H54 (cell line): ENCODE measurements around the gene CEBPB.

Source experiments
- DNase-seq: peaks from one replicate; pipeline ENCODE4 v3.0.0; 2011; ENCODE audit warnings: low spot score, mixed read lengths; ENCODE audit not compliant: insufficient read length
- FAIRE-seq: peaks from 3 replicates; lab custom pipeline; 2011; peaks lifted over from hg19 to GRCh38; lab: Jason Lieb, UNC
- POLR2A ChIP-seq: IDR thresholded peaks from 2 replicates; pipeline ENCODE4 v1.6.1; 2011; ENCODE audit warnings: low read depth, mild to moderate bottlenecking, low read length

The CEBPB gene

DNA sequence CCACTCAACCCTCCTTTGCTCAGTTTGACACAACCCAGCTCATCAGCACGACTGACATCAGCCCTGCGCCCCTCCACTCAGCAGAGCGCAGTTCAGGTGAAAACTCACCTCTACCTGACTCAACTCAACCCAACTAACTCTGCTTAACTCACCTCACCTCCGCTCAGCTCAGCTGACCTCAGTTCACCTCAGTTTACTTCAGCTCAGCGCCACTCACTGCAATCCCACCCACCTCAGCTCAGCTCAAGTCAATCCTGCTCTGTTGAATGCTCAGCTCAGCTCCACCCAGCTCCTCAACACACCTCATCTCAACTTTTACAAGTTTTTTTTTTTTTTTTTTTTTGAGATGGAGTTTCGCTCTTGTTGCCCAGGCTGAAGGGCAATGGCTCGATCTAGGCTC is 39.6 kb downstream of the CEBPB start:
- DNase-seq (no peak), FAIRE-seq (no peak)
- TF ChIP-seq POLR2A: no peak

DNA sequence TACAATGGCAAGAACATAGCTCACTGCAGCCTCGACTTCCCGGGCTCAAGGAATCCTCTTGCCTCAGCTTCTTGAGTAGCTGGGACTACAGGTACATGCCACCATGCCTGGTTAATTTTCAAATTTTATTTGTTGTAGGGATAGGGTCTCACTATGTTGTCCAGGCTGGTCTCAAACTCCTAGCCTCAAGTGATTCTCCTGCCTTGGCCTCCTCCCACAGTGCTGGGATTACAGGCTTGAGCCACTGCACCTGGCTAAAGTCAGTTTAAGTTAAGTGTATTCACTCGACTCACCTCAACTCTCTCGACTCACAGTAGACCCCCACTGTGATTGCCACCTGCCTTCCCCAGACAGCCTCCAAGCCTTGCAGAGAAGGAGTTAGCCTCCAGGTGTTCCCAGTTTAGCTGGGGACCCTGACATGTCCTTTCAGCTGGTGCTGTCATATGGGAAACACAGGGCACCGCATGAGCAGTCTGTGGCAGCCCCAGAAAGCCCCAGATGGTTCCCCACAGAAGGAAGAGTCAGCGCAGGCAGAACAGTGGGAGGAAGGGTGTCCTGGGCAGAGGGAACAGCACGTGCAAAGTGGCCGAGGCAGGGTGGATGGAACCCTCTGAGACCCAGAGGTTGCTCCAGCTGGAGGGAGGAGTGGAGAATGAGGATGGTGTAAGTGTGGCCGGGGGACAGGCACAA is 40.4 kb downstream of the CEBPB start:
- TF ChIP-seq POLR2A: 0 out of 2 replicates have a peak, but pooled peaks have one; percentile 3
- FAIRE-seq: no peak
- no peak for DNase-seq

DNA sequence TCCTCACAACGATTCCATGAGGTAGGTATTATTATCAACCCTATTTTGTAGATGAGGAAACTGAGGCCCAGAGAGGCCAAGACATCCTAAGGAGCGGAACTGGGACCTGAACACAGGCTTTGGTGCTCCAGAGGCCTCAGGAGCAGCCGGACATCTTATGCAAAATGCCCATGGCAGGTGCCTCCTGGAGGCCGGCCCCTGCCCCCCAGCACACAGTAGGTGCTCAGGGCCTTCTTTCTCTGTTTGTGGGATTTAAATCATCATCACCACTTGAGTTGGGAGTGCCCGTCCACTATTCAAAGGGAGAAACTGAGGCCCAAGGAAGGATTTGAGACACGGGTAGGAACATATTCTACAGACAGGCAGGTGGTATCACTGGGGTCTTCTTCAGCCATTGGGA is 41.2 kb downstream of the CEBPB start:
- DNase-seq: no peak
- FAIRE-seq: no peak
- TF ChIP-seq POLR2A: no peak

DNA sequence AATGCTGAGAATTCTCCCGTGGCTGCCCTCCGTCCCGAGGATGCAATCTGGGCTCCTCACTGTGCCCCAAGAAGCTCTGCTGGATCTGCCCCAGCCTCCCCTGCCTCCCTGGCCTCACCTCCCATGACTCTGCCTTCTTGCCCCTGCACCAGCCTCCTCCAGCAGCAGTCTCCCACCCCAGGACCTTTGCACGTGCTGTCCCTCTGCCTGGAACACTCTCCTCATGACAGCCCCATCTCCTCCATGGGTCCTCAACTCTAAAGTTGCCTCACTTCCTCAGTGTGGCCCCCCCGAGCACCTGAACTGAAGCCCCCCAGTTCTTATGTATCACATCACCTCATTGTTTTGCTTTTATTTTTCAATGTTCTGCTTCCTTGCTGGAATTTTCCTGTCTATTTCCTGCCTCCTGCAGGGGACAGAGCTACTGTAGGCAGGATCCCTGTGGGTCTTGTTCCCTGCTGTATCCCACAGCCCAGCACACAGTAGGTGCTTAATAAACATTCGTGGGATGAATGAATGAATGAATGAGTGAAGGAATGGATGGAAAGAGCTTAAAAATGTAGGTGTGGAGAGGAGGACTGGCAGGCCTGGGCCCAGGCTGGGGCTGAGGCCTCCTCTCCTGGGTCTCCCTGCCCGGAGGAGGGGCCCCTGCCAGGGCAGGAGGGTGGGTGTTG is 42.2 kb downstream of the CEBPB start:
- TF ChIP-seq POLR2A: no peak
- FAIRE-seq: no peak
- no peak for DNase-seq

DNA sequence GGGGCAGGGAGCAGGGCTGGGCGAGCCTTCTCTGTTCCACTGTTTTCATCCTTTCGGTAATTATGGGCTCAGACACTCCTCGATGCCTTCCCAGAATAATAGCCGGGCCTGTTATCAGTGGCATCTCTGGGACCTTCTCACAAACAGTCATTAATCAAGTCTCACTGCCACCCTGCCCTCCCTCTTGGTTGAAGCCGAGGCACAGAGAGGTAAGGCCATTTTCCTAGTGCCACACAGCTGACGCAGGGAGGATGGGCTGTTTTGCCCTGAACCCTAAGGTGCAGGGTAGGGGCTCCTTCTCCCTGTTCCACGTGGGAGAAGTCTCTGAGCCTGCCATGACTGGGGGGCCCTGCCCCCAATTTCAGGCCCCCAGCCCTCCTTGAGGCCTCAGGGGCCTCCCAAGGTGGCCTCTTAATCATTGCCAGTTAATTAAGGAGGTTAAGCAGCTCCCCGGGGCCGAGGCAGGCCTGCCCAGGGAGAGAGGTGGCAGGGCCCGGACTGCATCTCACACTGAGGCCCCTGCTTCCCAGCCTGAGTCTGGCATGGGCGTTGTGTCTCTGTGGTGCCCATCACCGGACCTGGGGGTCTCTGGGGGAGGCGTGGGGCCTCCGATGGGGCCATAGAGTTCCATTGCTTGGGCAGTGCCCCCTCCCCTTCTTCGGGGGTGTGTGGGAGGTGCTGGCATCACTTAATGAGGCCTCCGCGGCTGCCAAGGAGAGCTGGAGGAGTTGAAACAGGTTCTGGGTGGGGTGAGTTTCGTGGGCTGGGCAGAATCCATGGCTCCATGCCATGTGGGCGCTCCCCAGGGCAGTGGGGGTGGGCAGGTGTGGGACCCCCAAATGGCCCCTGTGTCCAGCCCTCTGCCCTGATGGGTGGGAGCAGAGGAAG is 42.9 kb downstream of the CEBPB start:
- no peak for FAIRE-seq
- TF ChIP-seq POLR2A: no peak

DNA sequence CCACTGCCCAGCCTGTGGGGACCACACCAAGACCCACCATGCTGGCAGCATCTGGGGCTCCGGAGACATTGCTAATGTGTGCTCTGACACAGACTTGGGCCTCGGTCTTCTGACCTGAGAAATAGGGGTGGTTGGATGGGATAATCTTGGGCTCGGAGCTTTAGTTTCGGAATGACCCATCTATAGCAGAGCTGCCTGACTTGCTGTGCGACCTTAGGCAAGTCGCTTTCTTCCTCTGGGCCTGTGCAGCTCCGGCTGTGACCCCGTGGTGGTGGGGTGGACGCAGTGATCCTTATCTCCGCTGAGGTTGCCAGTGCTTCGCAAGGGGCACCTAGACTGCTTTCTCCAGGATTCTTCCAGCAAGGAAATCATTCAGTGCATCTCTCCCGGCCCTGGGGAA is 43.7 kb downstream of the CEBPB start:
- FAIRE-seq (no peak), DNase-seq (no peak)
- TF ChIP-seq POLR2A: no peak

More for the DNA sequence above, 42.9 kb downstream of the CEBPB start:
- DNase-seq: no peak

DNA sequence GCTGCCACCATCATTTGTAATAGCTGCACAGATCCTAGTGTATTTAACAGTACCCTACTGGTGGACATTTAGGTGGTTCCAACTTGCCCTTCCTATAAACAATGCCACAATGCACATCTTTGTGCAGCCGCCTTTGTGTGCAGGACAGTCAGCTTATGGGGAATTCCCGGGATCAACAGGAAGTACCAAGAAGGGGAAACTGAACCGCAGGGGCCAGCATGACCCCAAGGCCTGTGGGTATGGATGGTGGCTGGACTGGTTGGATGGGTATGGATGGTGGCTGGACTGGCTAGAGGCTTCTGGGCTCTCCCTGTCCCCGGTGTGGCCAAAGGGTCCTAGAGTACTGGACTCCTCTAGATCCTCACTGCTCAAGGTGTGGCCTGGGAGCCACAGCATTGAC is 46.7 kb downstream of the CEBPB start:
- DNase-seq: no peak
- FAIRE-seq: no peak
- TF ChIP-seq POLR2A: no peak

DNA sequence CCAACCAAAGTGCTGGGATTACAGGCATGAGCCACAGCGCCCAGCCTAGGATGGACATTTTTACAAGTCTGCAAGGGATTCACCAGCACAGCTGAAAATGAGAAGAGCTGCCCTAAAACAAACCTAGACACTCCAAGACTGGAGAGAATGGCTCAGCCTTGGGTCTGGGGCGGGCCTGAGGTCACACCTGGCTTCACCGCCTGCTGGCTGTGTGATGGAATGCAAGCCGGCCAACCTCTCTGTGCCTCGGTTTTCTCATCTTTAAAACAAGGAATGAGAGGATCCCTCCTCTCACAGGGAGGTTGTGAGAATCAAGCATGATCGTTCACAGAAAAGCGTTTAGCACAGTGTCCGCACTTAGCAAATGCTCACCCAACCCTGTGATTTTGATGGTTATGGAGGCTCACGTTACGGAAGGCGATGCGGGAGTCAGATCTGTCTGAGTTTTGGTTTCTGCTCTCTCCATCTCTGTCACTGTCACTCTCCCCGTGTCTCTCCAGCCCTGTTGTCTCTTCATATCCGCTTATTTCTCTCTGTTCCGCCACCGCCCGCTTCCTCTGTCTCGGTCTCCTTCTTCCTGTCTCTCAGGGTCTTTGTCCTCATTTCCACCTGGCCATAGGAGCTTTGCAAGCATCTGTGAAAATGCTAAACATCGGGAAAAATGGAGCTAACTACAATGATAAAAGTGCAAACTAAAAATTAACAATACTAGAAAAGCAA is 47.6 kb downstream of the CEBPB start:
- FAIRE-seq (no peak), DNase-seq (no peak)
- TF ChIP-seq POLR2A: no peak

DNA sequence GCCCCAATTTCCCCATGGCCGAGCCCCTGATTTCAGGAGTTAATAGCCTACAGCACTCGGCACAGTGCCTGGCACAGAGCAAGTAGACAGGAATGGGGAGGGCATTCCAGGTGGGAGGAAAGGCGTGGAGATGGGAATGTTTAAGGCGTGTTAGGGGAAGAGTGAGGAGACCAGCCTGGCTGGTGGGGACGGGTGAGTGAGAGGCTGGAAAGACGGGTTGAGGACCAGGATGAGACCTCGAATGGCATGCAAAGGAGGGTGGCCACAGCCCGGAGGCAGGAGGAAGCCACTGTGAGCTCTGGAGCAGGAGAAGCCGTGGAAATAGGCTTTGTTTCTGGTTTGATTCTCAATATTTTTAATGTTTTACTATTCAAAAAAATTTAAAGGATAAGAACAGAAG is 49.5 kb downstream of the CEBPB start:
- FAIRE-seq (no peak), DNase-seq (no peak)
- no peak for TF ChIP-seq POLR2A

DNA sequence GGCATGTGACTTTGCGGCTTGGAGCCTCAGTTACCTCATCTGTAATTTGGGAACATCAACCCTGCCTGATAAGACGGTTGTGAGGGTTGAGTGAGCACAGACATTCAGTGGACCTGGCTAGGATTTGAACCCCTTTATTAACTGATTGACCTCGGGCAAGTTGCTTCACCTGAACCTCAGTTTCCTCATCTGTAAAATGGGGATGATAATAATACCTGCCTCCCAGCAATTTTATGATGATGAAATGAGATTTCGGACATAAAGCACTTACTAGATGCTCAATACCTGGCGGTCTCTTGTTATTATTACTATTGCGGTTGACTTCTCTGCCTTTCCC is 51.5 kb downstream of the CEBPB start:
- TF ChIP-seq POLR2A: no peak
- no peak for FAIRE-seq
- no peak for DNase-seq
